ENCODE results near the gene C9. TPM values are rescaled to one million over a fixed set of nuclear protein-coding genes. Genes with fewer than 3 reads are reported as not detected.
A peak's percentile ranks its signal among the peaks of the same experiment; 100 is the strongest.

Gene C9
- total RNA-seq, 1 donor from 2014 or later = not detected

- Histone ChIP-seq H3K36me3 (peaks cover 0 to 33% of the 10 kb centered on the region in 2 donors), H3K9me3 (no peaks in the 10 kb centered on the region), H3K4me1 (no peaks in the 10 kb centered on the region), H3K27me3 (no peaks in the 10 kb centered on the region), H3K27ac (no peak overlapping the region), H3K4me3 (no peak overlapping the region)
- intact Hi-C loops (cut with DNase I) = no loop called here
- DNase-seq (ENCODE audit: extremely low spot score in 2 of 2) = no peak
- no peak for TF ChIP-seq POLR2AphosphoS5 (IDR thresholded peaks at IDR 0.05; ENCODE audit: insufficient read depth in 1 of 2, low read depth in 1 of 2)
- TF ChIP-seq, protein P1, sequence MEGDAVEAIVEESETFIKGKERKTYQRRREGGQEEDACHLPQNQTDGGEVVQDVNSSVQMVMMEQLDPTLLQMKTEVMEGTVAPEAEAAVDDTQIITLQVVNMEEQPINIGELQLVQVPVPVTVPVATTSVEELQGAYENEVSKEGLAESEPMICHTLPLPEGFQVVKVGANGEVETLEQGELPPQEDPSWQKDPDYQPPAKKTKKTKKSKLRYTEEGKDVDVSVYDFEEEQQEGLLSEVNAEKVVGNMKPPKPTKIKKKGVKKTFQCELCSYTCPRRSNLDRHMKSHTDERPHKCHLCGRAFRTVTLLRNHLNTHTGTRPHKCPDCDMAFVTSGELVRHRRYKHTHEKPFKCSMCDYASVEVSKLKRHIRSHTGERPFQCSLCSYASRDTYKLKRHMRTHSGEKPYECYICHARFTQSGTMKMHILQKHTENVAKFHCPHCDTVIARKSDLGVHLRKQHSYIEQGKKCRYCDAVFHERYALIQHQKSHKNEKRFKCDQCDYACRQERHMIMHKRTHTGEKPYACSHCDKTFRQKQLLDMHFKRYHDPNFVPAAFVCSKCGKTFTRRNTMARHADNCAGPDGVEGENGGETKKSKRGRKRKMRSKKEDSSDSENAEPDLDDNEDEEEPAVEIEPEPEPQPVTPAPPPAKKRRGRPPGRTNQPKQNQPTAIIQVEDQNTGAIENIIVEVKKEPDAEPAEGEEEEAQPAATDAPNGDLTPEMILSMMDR (IDR thresholded peaks at IDR 0.05) = no peak
- TF ChIP-seq POLR2A (IDR thresholded peaks at IDR 0.05) = no peak
These were observed 23.0 kb upstream of the C9 start for GRCh38 chr5:39387293-39387692.

- H3K27ac ChIP-seq = no peak overlapping the region
- H3K36me3 ChIP-seq = peaks cover 0 to 35% of the 10 kb centered on the region in 2 donors
- H3K4me3 ChIP-seq = no peak overlapping the region
- no peak for DNase-seq (ENCODE audit: extremely low spot score in 2 of 2)
- H3K9me3 ChIP-seq = no peaks in the 10 kb centered on the region
- intact Hi-C loops (cut with DNase I) = no loop called here
- TF ChIP-seq, protein P1 (IDR thresholded peaks at IDR 0.05) = no peak
- no peak for TF ChIP-seq POLR2AphosphoS5 (IDR thresholded peaks at IDR 0.05; ENCODE audit: insufficient read depth in 1 of 2, low read depth in 1 of 2)
- TF ChIP-seq POLR2A (IDR thresholded peaks at IDR 0.05) = no peak
- no peaks in the 10 kb centered on the region for H3K4me1 ChIP-seq
- H3K27me3 ChIP-seq = no peaks in the 10 kb centered on the region
These were observed 20.0 kb upstream of the C9 start for GRCh38 chr5:39384271-39384670.

DNA sequence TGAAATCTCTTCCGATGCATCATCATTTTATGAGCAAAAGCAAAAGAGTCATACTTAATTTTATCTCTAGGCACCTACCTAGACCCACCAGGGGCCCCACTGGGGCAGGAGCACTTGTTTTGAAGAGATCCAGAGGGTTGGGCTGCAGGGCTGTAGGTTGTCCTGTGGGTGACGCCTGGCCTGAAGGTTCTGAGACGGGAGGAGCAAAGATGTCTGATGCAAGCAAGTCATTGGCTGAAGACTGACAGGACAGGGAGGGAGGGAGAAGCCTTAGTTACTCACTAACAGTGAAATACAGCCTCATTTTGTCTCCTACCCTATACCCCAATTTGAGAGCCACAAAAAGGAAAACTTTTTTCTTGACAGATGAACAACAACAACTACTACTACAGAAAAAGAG is 17.1 kb upstream of the C9 start:
- intact Hi-C loops (cut with DNase I) = no loop called here
- no peak for DNase-seq (ENCODE audit: extremely low spot score in 2 of 2)
- H3K4me3 ChIP-seq = no peak overlapping the region
- H3K9me3 ChIP-seq = no peaks in the 10 kb centered on the region
- no peak overlapping the region for H3K27ac ChIP-seq
- H3K36me3 ChIP-seq = peaks cover 0 to 20% of the 10 kb centered on the region in 2 donors
- TF ChIP-seq, protein P1 (IDR thresholded peaks at IDR 0.05) = no peak
- TF ChIP-seq POLR2A (IDR thresholded peaks at IDR 0.05) = no peak
- no peak for TF ChIP-seq POLR2AphosphoS5 (IDR thresholded peaks at IDR 0.05; ENCODE audit: insufficient read depth in 1 of 2, low read depth in 1 of 2)
- no peaks in the 10 kb centered on the region for H3K4me1 ChIP-seq
- no peaks in the 10 kb centered on the region for H3K27me3 ChIP-seq

DNA sequence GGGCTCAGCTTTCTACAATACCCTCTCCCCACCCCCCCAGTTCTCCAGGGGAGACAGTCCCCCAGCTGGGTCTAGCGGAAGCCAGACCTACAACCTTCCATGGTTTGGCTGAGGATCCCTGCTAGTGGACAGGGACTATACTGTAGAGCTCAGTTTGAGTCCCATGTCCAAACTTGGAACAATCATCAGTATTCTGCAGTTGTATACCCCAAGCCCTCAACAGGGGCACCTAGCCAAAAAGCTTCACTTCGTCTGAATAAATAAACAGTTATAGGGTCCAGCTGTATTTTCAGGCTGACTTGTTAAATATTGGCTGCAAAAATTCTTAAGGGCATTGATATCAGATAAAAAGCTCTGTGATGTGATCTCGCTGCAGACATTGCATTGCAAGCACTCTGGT is 15.4 kb upstream of the C9 start:
- Histone ChIP-seq H3K36me3 (peaks cover 0 to 31% of the 10 kb centered on the region in 2 donors), H3K4me3 (no peak overlapping the region), H3K27me3 (no peaks in the 10 kb centered on the region), H3K9me3 (no peaks in the 10 kb centered on the region), H3K27ac (peak overlapping the region; percentile 34), H3K4me1 (no peaks in the 10 kb centered on the region)
- TF ChIP-seq, protein P1 (IDR thresholded peaks at IDR 0.05) = no peak
- TF ChIP-seq POLR2AphosphoS5 (IDR thresholded peaks at IDR 0.05; ENCODE audit: insufficient read depth in 1 of 2, low read depth in 1 of 2) = no peak
- no peak for TF ChIP-seq POLR2A (IDR thresholded peaks at IDR 0.05)
- no peak for DNase-seq (ENCODE audit: extremely low spot score in 2 of 2)
- intact Hi-C loops (cut with DNase I) = loop anchor here (5.0 kb wide), 1 partner anchor 168 kb away; no protein-coding TSS in a partner anchor

DNA sequence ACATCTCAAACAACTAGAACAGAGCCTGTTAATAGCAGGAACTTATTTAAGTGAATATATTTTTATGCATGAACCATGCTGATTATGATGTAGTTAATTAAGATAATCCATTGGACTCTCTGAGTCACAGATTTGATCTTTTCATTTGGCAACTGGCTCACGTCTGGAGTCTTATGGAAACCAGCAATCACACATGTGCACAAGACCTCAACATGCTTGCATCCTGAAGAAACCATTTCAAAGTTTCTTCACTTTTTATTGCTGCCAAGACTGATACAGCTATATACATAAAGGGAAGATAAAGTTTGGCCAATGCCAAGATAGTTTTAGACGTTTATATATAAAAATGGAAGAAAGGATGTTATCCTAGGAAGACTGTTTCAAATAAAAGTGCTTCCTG is 13.3 kb upstream of the C9 start:
- TF ChIP-seq POLR2A (IDR thresholded peaks at IDR 0.05) = no peak
- TF ChIP-seq, protein P1 (IDR thresholded peaks at IDR 0.05) = no peak
- TF ChIP-seq POLR2AphosphoS5 (IDR thresholded peaks at IDR 0.05; ENCODE audit: insufficient read depth in 1 of 2, low read depth in 1 of 2) = no peak
- intact Hi-C loops (cut with DNase I) = loop anchor here (5.0 kb wide), 1 partner anchor 170 kb away; no protein-coding TSS in a partner anchor
- no peak for DNase-seq (ENCODE audit: extremely low spot score in 2 of 2)
- no peaks in the 10 kb centered on the region for H3K27me3 ChIP-seq
- no peak overlapping the region for H3K4me3 ChIP-seq
- H3K4me1 ChIP-seq = no peaks in the 10 kb centered on the region
- peaks cover 0 to 37% of the 10 kb centered on the region in 2 donors for H3K36me3 ChIP-seq
- H3K27ac ChIP-seq = no peak overlapping the region
- H3K9me3 ChIP-seq = no peaks in the 10 kb centered on the region

All from vagina (tissue), 2 donors.